ENCODE measurements around the gene MATK. TPM values are rescaled to one million over a fixed set of nuclear protein-coding genes. Genes with fewer than 3 reads are reported as not detected.

The MATK gene
- total RNA-seq, 2 experiments from 2014 or later, result 12.7 to 13.7 TPM

DNA sequence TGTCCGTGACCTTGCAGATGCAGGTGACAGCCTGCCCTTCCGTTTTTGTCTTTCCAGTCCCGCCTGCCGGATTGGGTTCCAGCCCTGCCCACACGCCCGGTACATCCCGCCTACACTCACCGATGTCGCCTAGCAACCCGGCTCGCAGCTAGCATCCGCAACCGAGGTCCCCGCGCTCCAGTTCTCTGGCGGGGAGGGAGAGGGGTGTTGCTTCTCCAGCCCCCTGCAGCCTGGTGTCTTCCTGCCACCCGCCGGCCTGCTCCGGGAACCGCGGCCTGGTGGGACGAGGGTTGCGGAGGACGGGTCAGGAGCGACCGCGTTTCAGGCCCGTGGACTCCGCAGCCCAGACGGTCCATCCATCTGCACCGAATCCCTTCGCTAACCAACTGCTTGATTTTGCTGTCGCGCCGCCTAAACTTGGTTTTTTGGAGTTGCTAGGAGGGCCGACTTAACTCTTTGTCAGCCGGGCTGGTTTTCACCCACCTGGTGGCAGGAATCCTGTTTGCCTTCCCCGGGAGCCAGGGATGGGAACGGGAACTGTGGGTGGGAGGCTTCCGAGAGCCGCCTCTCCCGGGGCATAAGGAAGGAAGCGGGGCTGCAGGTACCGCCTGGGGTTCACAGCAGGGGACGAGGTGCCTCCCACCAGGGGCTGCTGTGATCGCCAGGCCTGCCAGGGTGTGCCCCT lies 15.4 kb upstream of the MATK start:
- Mint-ChIP-seq H3K27me3 (ENCODE audit: low read depth) (no peaks in the 10 kb centered on the region), H3K9me3 (peaks cover 4% of the 10 kb centered on the region), H3K4me1 (ENCODE audit: low read depth) (peaks cover 21% of the 10 kb centered on the region), H3K4me3 (peak overlapping the region; percentile 54), H3K36me3 (ENCODE audit: low read depth) (no peaks in the 10 kb centered on the region), H3K27ac (no peak overlapping the region)
- CTCF ChIA-PET, result interaction anchor here (0.6 kb wide), 1 partner anchor 655 kb away, joined by 3 read pairs; no protein-coding TSS in a partner anchor
- intact Hi-C loops (cut with micrococcal nuclease), result no loop called here
- DNase-seq, result peak; percentile 80

- CTCF ChIA-PET, result no interaction called here
These were observed 14.8 kb upstream of the MATK start for GRCh38 chr19:3800996-3801395.

DNA sequence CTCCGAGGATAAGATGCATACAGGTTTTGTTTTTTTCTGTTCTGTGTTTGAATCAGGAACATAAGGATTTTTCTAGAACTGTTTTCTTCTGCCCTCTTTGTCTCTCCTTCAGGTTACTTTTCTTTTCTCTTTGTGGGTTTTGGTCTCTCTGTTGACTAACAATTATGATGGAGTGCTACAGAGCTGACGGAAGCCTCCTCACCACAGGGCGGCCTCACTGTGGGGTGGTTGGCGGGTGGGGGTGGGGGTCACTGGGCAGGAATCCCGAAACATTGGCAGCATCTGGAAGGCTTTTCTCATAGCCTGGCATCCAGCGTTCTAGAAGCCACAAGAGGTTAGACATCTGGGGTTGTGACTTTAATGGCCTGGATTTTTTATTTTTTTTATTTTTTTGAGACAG lies 12.0 kb upstream of the MATK start:
- intact Hi-C loops (cut with micrococcal nuclease), result loop anchor here (2.0 kb wide), 1 partner anchor 15 kb away; no protein-coding TSS in a partner anchor
- no peaks in the 10 kb centered on the region for H3K36me3 Mint-ChIP-seq (ENCODE audit: low read depth)
- no peaks in the 10 kb centered on the region for H3K27me3 Mint-ChIP-seq (ENCODE audit: low read depth)
- CTCF ChIA-PET, result interaction anchor here (0.6 to 1.2 kb wide), 2 partner anchors 15 to 171 kb away, joined by 3 read pairs; no protein-coding TSS in a partner anchor
- no peak overlapping the region for H3K27ac Mint-ChIP-seq
- no peak for DNase-seq
- H3K9me3 Mint-ChIP-seq, result peaks cover 6% of the 10 kb centered on the region
- peaks cover 20% of the 10 kb centered on the region for H3K4me1 Mint-ChIP-seq (ENCODE audit: low read depth)
- no peak overlapping the region for H3K4me3 Mint-ChIP-seq

More at GRCh38 chr19:3800996-3801395, 14.8 kb upstream of the MATK start:
- Mint-ChIP-seq H3K4me1 (ENCODE audit: low read depth) (peaks cover 20% of the 10 kb centered on the region), H3K36me3 (ENCODE audit: low read depth) (no peaks in the 10 kb centered on the region), H3K27ac (no peak overlapping the region), H3K27me3 (ENCODE audit: low read depth) (no peaks in the 10 kb centered on the region), H3K9me3 (peaks cover 6% of the 10 kb centered on the region), H3K4me3 (peak overlapping the region; percentile 54)
- no peak for DNase-seq
- intact Hi-C loops (cut with micrococcal nuclease), result no loop called here

GRCh38 chr19:3796358-3796757 lies 10.2 kb upstream of the MATK start:
- Mint-ChIP-seq H3K9me3 (peaks cover 6% of the 10 kb centered on the region), H3K36me3 (ENCODE audit: low read depth) (no peaks in the 10 kb centered on the region), H3K27me3 (ENCODE audit: low read depth) (no peaks in the 10 kb centered on the region), H3K4me1 (ENCODE audit: low read depth) (peaks cover 16% of the 10 kb centered on the region), H3K27ac (no peak overlapping the region), H3K4me3 (no peak overlapping the region)
- DNase-seq, result no peak
- CTCF ChIA-PET, result interaction anchor here (0.7 to 1.3 kb wide), 6 partner anchors 8 to 96 kb away, joined by 3 to 4 read pairs (median 3); partner anchors contain the start of gene PIP5K1C
- intact Hi-C loops (cut with micrococcal nuclease), result no loop called here

DNA sequence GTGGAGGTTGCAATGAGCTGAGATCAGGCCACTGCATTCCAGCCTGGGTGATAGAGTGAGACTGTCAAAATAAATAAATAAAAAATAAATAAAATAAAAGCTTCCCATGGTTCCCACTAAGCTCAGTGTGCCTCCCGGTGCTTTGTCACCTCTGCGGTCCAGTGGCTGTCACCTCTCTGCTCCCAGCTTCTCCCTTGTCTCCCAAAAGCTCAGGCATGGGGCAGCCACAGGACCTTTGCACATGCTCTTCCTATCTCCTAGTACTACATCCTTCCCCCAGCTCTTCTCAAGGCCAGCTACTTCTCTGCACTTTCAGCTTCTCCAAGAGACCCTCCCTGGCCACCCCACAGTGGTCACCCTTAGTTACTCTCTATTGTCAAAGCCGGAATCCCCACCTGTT lies 7.6 kb upstream of the MATK start:
- Mint-ChIP-seq H3K9me3 (peaks cover 6% of the 10 kb centered on the region), H3K27ac (no peak overlapping the region), H3K4me3 (no peak overlapping the region), H3K27me3 (ENCODE audit: low read depth) (no peaks in the 10 kb centered on the region), H3K4me1 (ENCODE audit: low read depth) (peaks cover 4% of the 10 kb centered on the region), H3K36me3 (ENCODE audit: low read depth) (no peaks in the 10 kb centered on the region)
- intact Hi-C loops (cut with micrococcal nuclease), result no loop called here
- CTCF ChIA-PET, result interaction anchor here (0.6 kb wide), 1 partner anchor 191 kb away, joined by 3 read pairs; the partner anchor contains the start of gene EEF2
- no peak for DNase-seq

GRCh38 chr19:3792114-3792513 lies 5.9 kb upstream of the MATK start:
- CTCF ChIA-PET, result interaction anchor here (0.6 kb wide), 1 partner anchor 1862 kb away, joined by 3 read pairs; no protein-coding TSS in a partner anchor
- H3K4me3 Mint-ChIP-seq, result no peak overlapping the region
- H3K27ac Mint-ChIP-seq, result no peak overlapping the region
- no peak for DNase-seq
- intact Hi-C loops (cut with micrococcal nuclease), result no loop called here
- no peaks in the 10 kb centered on the region for H3K4me1 Mint-ChIP-seq (ENCODE audit: low read depth)
- H3K36me3 Mint-ChIP-seq (ENCODE audit: low read depth), result no peaks in the 10 kb centered on the region
- H3K9me3 Mint-ChIP-seq, result peaks cover 6% of the 10 kb centered on the region
- H3K27me3 Mint-ChIP-seq (ENCODE audit: low read depth), result no peaks in the 10 kb centered on the region

GRCh38 chr19:3790941-3791340 lies 4.8 kb upstream of the MATK start:
- no peaks in the 10 kb centered on the region for H3K27me3 Mint-ChIP-seq (ENCODE audit: low read depth)
- no peaks in the 10 kb centered on the region for H3K36me3 Mint-ChIP-seq (ENCODE audit: low read depth)
- no peak overlapping the region for H3K27ac Mint-ChIP-seq
- intact Hi-C loops (cut with micrococcal nuclease), result no loop called here
- H3K4me3 Mint-ChIP-seq, result no peak overlapping the region
- DNase-seq, result no peak
- H3K9me3 Mint-ChIP-seq, result no peaks in the 10 kb centered on the region
- CTCF ChIA-PET, result interaction anchor here (1.1 kb wide), 1 partner anchor 349 kb away, joined by 3 read pairs; no protein-coding TSS in a partner anchor
- no peaks in the 10 kb centered on the region for H3K4me1 Mint-ChIP-seq (ENCODE audit: low read depth)

- DNase-seq, result no peak
- intact Hi-C loops (cut with micrococcal nuclease), result no loop called here
- H3K4me3 Mint-ChIP-seq, result no peak overlapping the region
- no peaks in the 10 kb centered on the region for H3K27me3 Mint-ChIP-seq (ENCODE audit: low read depth)
- peaks cover 2% of the 10 kb centered on the region for H3K4me1 Mint-ChIP-seq (ENCODE audit: low read depth)
- no peaks in the 10 kb centered on the region for H3K9me3 Mint-ChIP-seq
- no peaks in the 10 kb centered on the region for H3K36me3 Mint-ChIP-seq (ENCODE audit: low read depth)
- CTCF ChIA-PET, result interaction anchor here (1.1 kb wide), 1 partner anchor 350 kb away, joined by 3 read pairs; no protein-coding TSS in a partner anchor
- no peak overlapping the region for H3K27ac Mint-ChIP-seq
These were observed 4.1 kb upstream of the MATK start for GRCh38 chr19:3790209-3790734.

- intact Hi-C loops (cut with micrococcal nuclease), result no loop called here
- no peak for DNase-seq
- H3K9me3 Mint-ChIP-seq, result no peaks in the 10 kb centered on the region
- no peaks in the 10 kb centered on the region for H3K27me3 Mint-ChIP-seq (ENCODE audit: low read depth)
- no peak overlapping the region for H3K27ac Mint-ChIP-seq
- H3K4me3 Mint-ChIP-seq, result no peak overlapping the region
- H3K36me3 Mint-ChIP-seq (ENCODE audit: low read depth), result peaks cover 2% of the 10 kb centered on the region
- CTCF ChIA-PET, result interaction anchor here (1.1 to 1.3 kb wide), 2 partner anchors 7 to 27 kb away, joined by 3 read pairs; partner anchors contain the start of gene MRPL54
- peaks cover 7% of the 10 kb centered on the region for H3K4me1 Mint-ChIP-seq (ENCODE audit: low read depth)
These were observed 3.0 kb upstream of the MATK start for GRCh38 chr19:3788996-3789778.

- H3K27ac Mint-ChIP-seq, result no peak overlapping the region
- no peaks in the 10 kb centered on the region for H3K27me3 Mint-ChIP-seq (ENCODE audit: low read depth)
- H3K9me3 Mint-ChIP-seq, result peaks cover 16% of the 10 kb centered on the region
- intact Hi-C loops (cut with micrococcal nuclease), result no loop called here
- peak; percentile 16 for DNase-seq
- peaks cover 31% of the 10 kb centered on the region for H3K36me3 Mint-ChIP-seq (ENCODE audit: low read depth)
- peak overlapping the region; percentile 79 for H3K4me3 Mint-ChIP-seq
- peaks cover 7% of the 10 kb centered on the region for H3K4me1 Mint-ChIP-seq (ENCODE audit: low read depth)
- CTCF ChIA-PET, result interaction anchor here (1.0 kb wide), 1 partner anchor 11 kb away, joined by 3 read pairs; no protein-coding TSS in a partner anchor
These were observed 687 bp downstream of the MATK start for GRCh38 chr19:3785451-3785937.

GRCh38 chr19:3784607-3785450 lies 1.4 kb downstream of the MATK start:
- peaks cover 16% of the 10 kb centered on the region for H3K9me3 Mint-ChIP-seq
- peak overlapping the region; percentile 56 for H3K27ac Mint-ChIP-seq
- peaks cover 7% of the 10 kb centered on the region for H3K4me1 Mint-ChIP-seq (ENCODE audit: low read depth)
- no peak for DNase-seq
- peak overlapping the region; percentile 79 for H3K4me3 Mint-ChIP-seq
- intact Hi-C loops (cut with micrococcal nuclease), result no loop called here
- CTCF ChIA-PET, result interaction anchor here (1.0 to 2.2 kb wide), 3 partner anchors 11 to 38 kb away, joined by 3 to 8 read pairs (median 3); no protein-coding TSS in a partner anchor
- H3K36me3 Mint-ChIP-seq (ENCODE audit: low read depth), result peaks cover 31% of the 10 kb centered on the region
- no peaks in the 10 kb centered on the region for H3K27me3 Mint-ChIP-seq (ENCODE audit: low read depth)
